Osteoblast (primary cell): Measurements from ENCODE around the gene ARL10. TPM values are rescaled to one million over a fixed set of nuclear protein-coding genes. Genes with fewer than 3 reads are reported as not detected.

Experiments
- DNase-seq: peaks from one replicate; pipeline ENCODE4 v3.0.0; 2011; ENCODE audit warnings: low spot score, mixed read lengths; ENCODE audit not compliant: insufficient read length; ENCODE audit errors: missing footprints
- H2AFZ ChIP-seq: 2 replicates; pipeline ENCODE4 v1.6.0; 2011; ENCODE audit warnings: mild to moderate bottlenecking, low read length
- H3K27ac ChIP-seq: 2 replicates; pipeline ENCODE4 v1.5.1; 2011; ENCODE audit warnings: mild to moderate bottlenecking, low read depth, low read length, moderate library complexity
- H3K27me3 ChIP-seq: 2 replicates; pipeline ENCODE4 v1.6.0; 2012; ENCODE audit warnings: mild to moderate bottlenecking, control low read depth, inconsistent platforms, low read length, moderate library complexity; ENCODE audit not compliant: insufficient read depth
- H3K36me3 ChIP-seq: 2 replicates; pipeline ENCODE4 v1.5.1; 2011; ENCODE audit warnings: mild to moderate bottlenecking, low read length, control low read depth, moderate library complexity; ENCODE audit not compliant: insufficient read depth
- H3K4me1 ChIP-seq: 2 replicates; pipeline ENCODE4 v1.5.1; 2011; ENCODE audit warnings: mild to moderate bottlenecking, low read length, control low read depth, moderate library complexity; ENCODE audit not compliant: insufficient read depth
- H3K4me2 ChIP-seq: 2 replicates; pipeline ENCODE4 v1.6.0; 2011; ENCODE audit warnings: mild to moderate bottlenecking, low read length; ENCODE audit not compliant: insufficient read depth
- H3K4me3 ChIP-seq: fragments of 200-600 bp; sonication (generic); 3 replicates; pipeline ENCODE4 v1.5.1; 2012; ENCODE audit warnings: mild to moderate bottlenecking, low read length, inconsistent platforms; ENCODE audit not compliant: insufficient read depth
- H3K79me2 ChIP-seq: 2 replicates; pipeline ENCODE4 v1.6.0; 2012; ENCODE audit warnings: mild to moderate bottlenecking, low read length, control low read depth, inconsistent platforms; ENCODE audit not compliant: insufficient read depth
- H3K9me3 ChIP-seq: 2 replicates; pipeline ENCODE4 v1.5.1; 2011; ENCODE audit warnings: low read depth, low read length, control low read depth
- H4K20me1 ChIP-seq: 2 replicates; pipeline ENCODE4 v1.6.0; 2012; ENCODE audit warnings: mild to moderate bottlenecking, low read length, control low read depth; ENCODE audit not compliant: insufficient read depth
- total RNA-seq: library from RNA; depleted of rRNA; stranded (reverse); fragments of >200 nt; gene quantifications from 2 replicates; pipeline ENCODE4 v1.2.3, GENCODE V29; 2012
- TF ChIP-seq, protein P1 (sequence below): IDR thresholded peaks from 2 replicates; pipeline ENCODE4 v1.5.1; 2011; ENCODE audit warnings: mild to moderate bottlenecking, low read depth, low read length, moderate library complexity; ENCODE audit errors: extremely low read depth

ARL10 gene
- total RNA-seq, 1 donor, result 14.1 TPM

DNA sequence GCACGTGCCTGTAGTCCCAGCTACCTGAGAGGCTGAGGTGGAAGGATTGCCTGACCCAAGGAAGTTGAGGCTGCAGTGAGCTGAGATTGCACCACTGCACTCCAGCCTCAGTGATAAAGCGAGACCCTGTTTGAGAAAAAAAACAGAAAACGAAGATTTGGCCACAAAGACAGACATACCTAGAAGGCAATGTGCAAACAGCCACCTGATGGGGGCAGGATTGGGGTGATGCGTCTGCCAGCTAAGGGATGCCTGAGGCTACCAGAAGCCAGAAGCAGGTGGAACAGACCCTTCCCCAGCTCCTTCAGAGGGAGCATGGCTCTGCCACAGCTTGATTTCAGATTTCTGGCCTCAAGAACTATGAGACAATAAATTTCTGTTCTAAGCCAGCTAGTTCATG lies 26.2 kb downstream of the ARL10 start:
- peaks cover 22% of the 10 kb centered on the region for H3K79me2 ChIP-seq
- peaks cover 17% of the 10 kb centered on the region for H3K4me1 ChIP-seq
- H3K9me3 ChIP-seq, result no peaks in the 10 kb centered on the region
- no peak overlapping the region for H3K4me2 ChIP-seq
- H3K36me3 ChIP-seq, result peaks cover 25% of the 10 kb centered on the region
- no peak overlapping the region for H2AFZ ChIP-seq
- TF ChIP-seq, protein P1, sequence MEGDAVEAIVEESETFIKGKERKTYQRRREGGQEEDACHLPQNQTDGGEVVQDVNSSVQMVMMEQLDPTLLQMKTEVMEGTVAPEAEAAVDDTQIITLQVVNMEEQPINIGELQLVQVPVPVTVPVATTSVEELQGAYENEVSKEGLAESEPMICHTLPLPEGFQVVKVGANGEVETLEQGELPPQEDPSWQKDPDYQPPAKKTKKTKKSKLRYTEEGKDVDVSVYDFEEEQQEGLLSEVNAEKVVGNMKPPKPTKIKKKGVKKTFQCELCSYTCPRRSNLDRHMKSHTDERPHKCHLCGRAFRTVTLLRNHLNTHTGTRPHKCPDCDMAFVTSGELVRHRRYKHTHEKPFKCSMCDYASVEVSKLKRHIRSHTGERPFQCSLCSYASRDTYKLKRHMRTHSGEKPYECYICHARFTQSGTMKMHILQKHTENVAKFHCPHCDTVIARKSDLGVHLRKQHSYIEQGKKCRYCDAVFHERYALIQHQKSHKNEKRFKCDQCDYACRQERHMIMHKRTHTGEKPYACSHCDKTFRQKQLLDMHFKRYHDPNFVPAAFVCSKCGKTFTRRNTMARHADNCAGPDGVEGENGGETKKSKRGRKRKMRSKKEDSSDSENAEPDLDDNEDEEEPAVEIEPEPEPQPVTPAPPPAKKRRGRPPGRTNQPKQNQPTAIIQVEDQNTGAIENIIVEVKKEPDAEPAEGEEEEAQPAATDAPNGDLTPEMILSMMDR, result no peak
- no peak overlapping the region for H3K27ac ChIP-seq
- no peaks in the 10 kb centered on the region for H3K27me3 ChIP-seq
- no peak overlapping the region for H3K4me3 ChIP-seq
- DNase-seq, result no peak
- H4K20me1 ChIP-seq, result peaks cover 9% of the 10 kb centered on the region

DNA sequence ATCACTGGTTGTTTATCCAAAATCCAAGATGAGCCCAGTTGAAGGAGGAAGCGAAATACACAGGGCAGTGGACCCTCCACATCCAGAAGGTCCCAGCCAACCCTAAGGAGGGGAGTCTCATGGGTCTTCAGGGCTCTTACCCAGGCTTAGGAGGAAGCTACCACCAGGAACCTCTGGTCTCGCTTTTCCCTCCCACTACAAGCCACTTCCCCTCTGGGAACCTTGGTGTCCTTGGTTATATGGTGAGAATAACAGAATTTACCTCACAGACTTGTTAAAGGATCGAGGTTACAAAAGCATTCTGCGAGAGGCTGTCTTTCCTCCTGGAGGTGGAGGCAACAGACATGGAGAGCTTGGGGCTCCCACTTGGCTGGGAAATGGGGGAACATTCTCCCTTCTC lies 26.7 kb downstream of the ARL10 start:
- TF ChIP-seq, protein P1, result no peak
- Histone ChIP-seq H3K4me1 (peaks cover 12% of the 10 kb centered on the region), H3K79me2 (peaks cover 17% of the 10 kb centered on the region), H3K9me3 (no peaks in the 10 kb centered on the region), H2AFZ (no peak overlapping the region), H3K4me3 (no peak overlapping the region), H4K20me1 (peaks cover 6% of the 10 kb centered on the region), H3K36me3 (peaks cover 27% of the 10 kb centered on the region), H3K4me2 (no peak overlapping the region), H3K27me3 (no peaks in the 10 kb centered on the region), H3K27ac (no peak overlapping the region)
- no peak for DNase-seq

DNA sequence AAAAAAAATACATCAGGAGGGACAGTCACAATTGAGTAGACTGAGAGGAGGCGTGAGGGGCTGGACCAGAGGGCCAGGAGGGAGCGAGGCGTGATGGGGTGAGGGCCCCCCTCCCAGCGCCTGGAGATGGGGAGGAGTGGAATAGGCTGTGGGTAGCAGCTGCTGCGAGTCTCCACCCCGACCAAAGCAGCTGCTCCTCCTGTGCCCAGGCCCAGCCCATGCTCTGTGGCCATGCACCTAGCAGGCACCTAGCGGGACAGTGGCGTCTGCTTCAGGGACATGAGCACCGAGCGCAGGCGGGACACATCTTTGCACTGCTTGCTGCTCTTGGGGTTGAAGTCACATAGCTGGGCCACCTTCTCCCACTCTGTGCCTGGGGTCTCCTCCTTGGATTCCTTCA lies 27.2 kb downstream of the ARL10 start:
- Histone ChIP-seq H3K4me2 (no peak overlapping the region), H3K4me1 (peaks cover 7% of the 10 kb centered on the region), H3K36me3 (peaks cover 27% of the 10 kb centered on the region), H3K9me3 (no peaks in the 10 kb centered on the region), H3K27me3 (no peaks in the 10 kb centered on the region), H3K27ac (no peak overlapping the region), H4K20me1 (peaks cover 3% of the 10 kb centered on the region), H3K79me2 (peaks cover 12% of the 10 kb centered on the region), H2AFZ (no peak overlapping the region), H3K4me3 (no peak overlapping the region)
- DNase-seq, result no peak
- TF ChIP-seq, protein P1, result no peak

DNA sequence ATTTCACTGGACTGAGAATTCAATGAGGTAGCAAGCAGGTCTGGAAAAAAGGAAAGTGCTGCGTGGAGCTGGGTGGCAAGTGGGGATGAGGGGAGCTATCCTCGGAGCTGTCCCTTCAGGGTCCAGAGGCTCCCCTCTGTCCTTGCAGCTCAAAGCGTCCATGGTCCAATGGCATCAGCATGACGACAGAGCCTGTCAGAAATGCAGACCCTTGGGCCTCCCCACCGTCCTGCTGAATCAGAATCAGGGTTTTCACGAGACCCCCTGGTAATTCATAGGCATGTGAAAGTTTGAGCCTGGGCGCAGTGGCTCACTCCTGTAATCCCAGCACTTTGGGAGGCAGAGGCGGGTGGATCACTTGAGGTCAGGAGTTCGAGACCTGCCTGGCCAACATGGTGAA lies 28.8 kb downstream of the ARL10 start:
- TF ChIP-seq, protein P1, result no peak
- Histone ChIP-seq H3K4me3 (no peak overlapping the region), H3K27ac (no peak overlapping the region), H3K4me1 (peaks cover 4% of the 10 kb centered on the region), H3K4me2 (no peak overlapping the region), H3K9me3 (no peaks in the 10 kb centered on the region), H3K36me3 (peaks cover 32% of the 10 kb centered on the region), H4K20me1 (peaks cover 3% of the 10 kb centered on the region), H3K27me3 (no peaks in the 10 kb centered on the region), H2AFZ (no peak overlapping the region), H3K79me2 (peaks cover 3% of the 10 kb centered on the region)
- no peak for DNase-seq
